ENCODE data around the gene JAZF1. TPM values are rescaled to one million over a fixed set of nuclear protein-coding genes. Genes with fewer than 3 reads are reported as not detected.

Gene JAZF1
- total and polyA plus RNA-seq, 3 donors from 2014 or later: 38.5 to 51.0 (median 46.4) TPM

- Histone ChIP-seq H3K9me3 (no peaks in the 10 kb centered on the region), H3K27ac (no peak overlapping the region), H3K36me3 (ENCODE audit: low read depth, missing control alignments) (no peaks in the 10 kb centered on the region), H3K4me1 (peaks cover 6% of the 10 kb centered on the region), H3K4me3 (no peak overlapping the region), H3K27me3 (no peaks in the 10 kb centered on the region)
- 54 to 64% methylated on average over 8 of the region's 8 CpGs for WGBS, 2 donors
- no peak for DNase-seq
- no peak for TF ChIP-seq POLR2A (IDR thresholded peaks at IDR 0.05)
- TF ChIP-seq CTCF (IDR thresholded peaks at IDR 0.05): no peak
- intact Hi-C loops (cut with DNase I; ENCODE audit: low total_unique reads): no loop called here
Observed at GRCh38 chr7:28149291-28150101, 31.1 kb downstream of the JAZF1 start.

GRCh38 chr7:28145931-28146330, 34.7 kb downstream of the JAZF1 start:
- Histone ChIP-seq H3K4me3 (no peak overlapping the region), H3K27ac (no peak overlapping the region), H3K4me1 (peaks cover 20% of the 10 kb centered on the region), H3K27me3 (no peaks in the 10 kb centered on the region), H3K36me3 (ENCODE audit: low read depth, missing control alignments) (no peaks in the 10 kb centered on the region), H3K9me3 (no peaks in the 10 kb centered on the region)
- intact Hi-C loops (cut with DNase I; ENCODE audit: low total_unique reads): no loop called here
- TF ChIP-seq CTCF (IDR thresholded peaks at IDR 0.05) (no peak), POLR2A (IDR thresholded peaks at IDR 0.05) (no peak)
- DNase-seq: no peak
- 91 to 97% methylated on average over 2 of the region's 2 CpGs for WGBS, 2 donors

DNA sequence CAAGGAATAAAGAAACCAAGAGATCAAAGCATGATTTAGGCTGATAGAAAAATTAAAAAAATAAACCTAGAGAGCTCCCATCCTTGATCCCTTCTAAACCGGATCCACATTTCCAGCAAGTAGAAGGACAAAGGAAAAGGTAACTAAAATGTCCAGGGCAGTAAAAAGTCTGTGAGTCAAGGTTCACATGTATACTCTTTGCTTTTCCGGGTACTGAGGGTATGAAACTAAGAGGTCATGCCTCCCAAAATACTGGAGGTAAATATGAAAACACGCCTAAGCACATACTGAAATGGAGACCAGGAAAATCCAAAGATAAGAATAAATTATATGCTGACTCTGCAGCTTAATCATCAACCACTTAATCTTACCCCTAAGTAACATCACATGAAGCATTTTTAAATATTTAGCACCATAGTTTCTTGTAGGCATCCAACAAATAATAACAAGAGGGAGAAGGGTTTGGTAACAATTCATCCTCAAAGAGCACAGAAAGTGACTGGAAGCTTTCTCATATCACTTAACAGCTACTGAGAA, 35.4 kb downstream of the JAZF1 start:
- intact Hi-C loops (cut with DNase I; ENCODE audit: low total_unique reads): no loop called here
- H3K9me3 ChIP-seq: no peaks in the 10 kb centered on the region
- peak overlapping the region in 1 of 2 donors; percentile 26 for H3K27ac ChIP-seq
- no peaks in the 10 kb centered on the region for H3K27me3 ChIP-seq
- no peak overlapping the region for H3K4me3 ChIP-seq
- WGBS, 2 donors: 66 to 76% methylated on average over 3 of the region's 3 CpGs
- H3K4me1 ChIP-seq: peaks cover 22% of the 10 kb centered on the region
- H3K36me3 ChIP-seq (ENCODE audit: low read depth, missing control alignments): no peaks in the 10 kb centered on the region
- no peak for TF ChIP-seq CTCF (IDR thresholded peaks at IDR 0.05)
- TF ChIP-seq POLR2A (IDR thresholded peaks at IDR 0.05): no peak
- no peak for DNase-seq

DNA sequence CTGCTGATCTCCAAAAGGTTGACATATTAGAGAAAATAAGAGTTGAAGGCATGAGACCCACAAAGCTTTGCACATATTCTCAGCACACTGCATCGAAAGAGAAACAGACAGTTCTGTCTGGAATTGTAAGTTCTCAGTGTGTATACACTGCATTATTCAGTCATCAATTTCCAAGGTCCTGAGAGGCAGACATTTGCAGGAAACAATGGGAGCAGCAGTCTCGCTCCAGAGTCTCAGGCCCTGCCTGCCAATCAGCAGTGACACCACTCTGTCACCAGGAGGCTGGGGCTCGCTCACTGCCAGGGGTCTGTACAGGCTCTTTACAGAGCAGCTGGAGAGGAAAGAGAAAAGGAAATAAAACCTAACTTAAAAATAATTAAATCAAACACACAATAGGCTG, 36.3 kb downstream of the JAZF1 start:
- peaks cover 20% of the 10 kb centered on the region for H3K4me1 ChIP-seq
- no peaks in the 10 kb centered on the region for H3K9me3 ChIP-seq
- 39 to 63% methylated on average over 3 of the region's 3 CpGs for WGBS, 2 donors
- DNase-seq: peak; percentile 51
- H3K27me3 ChIP-seq: no peaks in the 10 kb centered on the region
- H3K4me3 ChIP-seq: no peak overlapping the region
- H3K36me3 ChIP-seq (ENCODE audit: low read depth, missing control alignments): no peaks in the 10 kb centered on the region
- TF ChIP-seq POLR2A (IDR thresholded peaks at IDR 0.05): no peak
- peak in 1 of 3 experiments; percentile 5 for TF ChIP-seq CTCF (IDR thresholded peaks at IDR 0.05)
- peak overlapping the region; percentile 6 to 26 for H3K27ac ChIP-seq
- intact Hi-C loops (cut with DNase I; ENCODE audit: low total_unique reads): no loop called here

Measured in testis (tissue), 3 donors.